Activated CD4-positive, alpha-beta T cell treated with anti-CD3 and anti-CD28 coated beads for 24 hours (primary cell): ENCODE results near the gene FBRSL1.
"Not testable (repeated sequence)": the region's sequence is repeated elsewhere in the genome, so short reads cannot be mapped to it uniquely, and the experiment has no call there.

Experiments used
- DNase-seq, 2 donors: peaks; one replicate each; pipeline ENCODE4 v3.0.0-alpha.2; 2020; ENCODE audit warnings: low read depth in 2 of 2

The FBRSL1 gene

DNA sequence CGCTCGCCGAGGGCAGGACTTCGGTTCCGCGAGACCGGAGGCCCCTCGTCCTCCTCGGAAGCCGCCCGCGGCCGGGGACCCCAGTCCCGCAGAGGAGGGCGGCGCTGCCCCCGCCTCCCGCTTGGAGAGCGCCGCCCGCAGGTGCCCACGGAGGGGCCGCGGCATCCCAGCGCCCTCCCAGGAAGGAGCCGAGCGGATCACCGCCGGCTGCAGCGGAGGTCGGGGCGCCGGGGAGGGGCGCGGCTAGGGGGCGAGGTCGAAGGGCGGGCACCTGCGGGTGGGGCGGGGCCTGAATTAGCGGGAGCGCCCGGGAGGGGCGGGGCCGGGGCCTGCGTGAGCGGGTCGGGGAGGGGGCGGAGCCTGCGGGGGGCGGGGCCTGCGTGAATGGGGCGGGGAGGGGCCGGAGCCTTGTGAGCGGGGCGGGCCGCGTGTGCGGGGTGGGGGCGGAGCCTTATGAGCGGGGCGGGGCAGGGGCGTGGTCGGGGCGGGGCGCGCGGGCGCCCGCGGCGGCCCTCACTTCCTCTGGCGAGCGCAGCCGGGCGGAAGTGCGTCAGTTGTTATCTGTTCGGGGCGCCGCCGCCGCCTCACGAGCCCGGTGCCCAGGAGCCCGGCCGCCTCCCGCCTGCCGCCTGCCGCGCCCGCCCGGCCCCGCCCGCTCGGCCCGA lies at the start of gene FBRSL1:
Gene FBRSL1, plus strand, starts transcription at position 550 of the 665 bp plus-strand sequence.
- peak; percentile 89 to 92 for DNase-seq

DNA sequence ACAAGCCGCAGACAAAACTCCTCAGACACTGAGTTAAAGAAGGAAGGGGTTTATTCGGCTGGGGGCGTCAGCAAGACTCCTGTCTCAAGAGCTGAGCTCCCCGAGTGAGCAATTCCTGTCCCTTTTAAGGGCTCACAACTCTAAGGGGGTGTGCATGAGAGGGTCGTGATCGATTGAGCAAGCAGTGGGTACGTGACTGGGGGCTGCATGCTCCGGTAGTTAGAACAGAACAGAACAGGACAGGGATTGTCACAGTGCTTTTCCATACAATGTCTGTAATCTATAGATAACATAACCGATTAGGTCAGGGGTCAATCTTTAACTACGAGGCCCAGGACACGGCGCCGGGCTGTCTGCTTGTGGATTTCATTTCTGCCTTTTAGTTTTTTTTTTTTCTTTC lies 49.5 kb upstream of the FBRSL1 start:
- DNase-seq: not testable (repeated sequence)

DNA sequence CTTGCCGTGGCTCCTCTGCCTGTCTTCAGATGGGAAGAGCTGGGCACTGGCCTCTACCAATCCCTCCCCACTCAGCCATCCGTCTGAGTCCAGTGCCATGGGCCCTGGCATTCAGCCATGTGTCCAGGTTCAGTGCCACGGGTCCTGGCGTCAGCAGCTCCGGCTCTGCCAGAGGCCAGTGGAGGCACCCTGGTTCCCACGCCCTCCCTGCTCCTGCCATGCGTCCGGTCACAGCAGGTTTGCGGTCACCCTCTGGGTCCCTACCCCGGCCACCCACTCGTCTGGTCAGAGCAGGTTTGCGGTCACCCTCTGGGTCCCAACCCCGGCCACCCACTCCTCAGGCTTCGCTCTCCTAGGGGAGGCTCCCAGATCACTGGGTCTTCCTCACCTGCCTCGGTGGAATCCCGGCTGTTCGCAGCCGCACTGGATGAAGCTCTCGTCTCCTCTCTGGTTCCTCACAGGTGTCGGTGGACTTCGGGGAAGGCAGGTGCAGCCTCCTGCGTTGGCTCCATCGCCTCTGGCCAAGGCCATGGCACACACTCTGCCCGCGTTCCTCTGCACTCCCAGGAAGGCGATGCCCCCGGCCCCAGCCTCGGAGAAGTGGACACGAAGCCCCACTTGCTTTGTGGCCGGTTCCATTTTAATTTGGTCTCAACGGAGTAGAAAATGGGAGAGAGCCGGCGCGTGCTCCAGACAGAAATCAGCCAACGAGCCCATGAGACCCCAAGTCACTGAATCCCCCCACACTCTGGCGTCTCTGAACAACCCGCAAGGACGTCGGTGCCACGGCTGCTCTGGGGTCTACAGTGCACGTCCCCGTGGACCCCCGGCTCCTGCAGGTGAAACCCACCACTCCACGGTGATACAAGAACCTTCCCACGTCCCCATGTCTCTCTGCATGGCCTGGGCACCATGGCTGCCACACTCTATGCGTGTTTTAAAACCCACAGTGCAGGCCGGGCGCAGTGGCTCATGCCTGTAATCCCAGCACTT lies 47.8 kb upstream of the FBRSL1 start:
- no peak for DNase-seq

DNA sequence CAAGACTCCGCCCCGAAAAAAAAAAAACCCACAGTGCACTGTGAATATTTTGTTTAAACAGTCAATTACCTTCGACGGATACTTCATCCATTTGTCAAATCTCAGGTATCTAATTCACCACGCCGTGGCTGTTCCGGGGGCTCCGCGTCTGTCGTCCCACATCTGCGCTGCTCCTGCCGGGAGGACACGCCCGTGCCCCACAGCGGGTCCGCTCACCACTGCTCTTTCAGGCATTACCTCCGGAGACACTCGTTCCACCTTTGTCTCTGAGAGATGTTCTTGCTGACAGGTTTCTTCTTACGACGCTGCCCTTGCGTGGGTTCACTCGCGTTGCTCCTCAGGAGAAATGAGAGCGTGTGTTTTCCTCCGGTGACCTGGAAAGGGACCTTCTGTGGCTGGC lies 46.9 kb upstream of the FBRSL1 start:
- no peak for DNase-seq

DNA sequence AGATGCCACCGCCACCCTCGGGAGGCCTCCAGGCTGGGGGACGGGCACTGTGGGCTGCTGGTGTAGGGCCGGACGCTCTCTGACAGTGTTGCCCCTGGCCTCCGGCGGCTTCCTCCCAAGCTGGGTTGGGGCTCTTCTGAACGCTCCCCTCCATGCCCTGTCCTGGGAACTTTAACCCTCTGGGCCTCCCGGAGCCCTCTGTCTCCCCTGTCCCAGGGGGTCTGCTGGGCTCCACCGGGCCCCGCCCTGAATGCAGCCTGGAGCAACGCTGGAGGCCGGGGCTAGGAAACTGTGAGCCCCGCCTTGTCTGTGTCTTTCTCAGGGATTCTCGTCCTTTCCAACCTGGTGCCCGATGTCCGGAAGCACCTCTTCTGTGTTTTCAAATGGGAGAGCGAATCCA lies 45.7 kb upstream of the FBRSL1 start:
- no peak for DNase-seq

DNA sequence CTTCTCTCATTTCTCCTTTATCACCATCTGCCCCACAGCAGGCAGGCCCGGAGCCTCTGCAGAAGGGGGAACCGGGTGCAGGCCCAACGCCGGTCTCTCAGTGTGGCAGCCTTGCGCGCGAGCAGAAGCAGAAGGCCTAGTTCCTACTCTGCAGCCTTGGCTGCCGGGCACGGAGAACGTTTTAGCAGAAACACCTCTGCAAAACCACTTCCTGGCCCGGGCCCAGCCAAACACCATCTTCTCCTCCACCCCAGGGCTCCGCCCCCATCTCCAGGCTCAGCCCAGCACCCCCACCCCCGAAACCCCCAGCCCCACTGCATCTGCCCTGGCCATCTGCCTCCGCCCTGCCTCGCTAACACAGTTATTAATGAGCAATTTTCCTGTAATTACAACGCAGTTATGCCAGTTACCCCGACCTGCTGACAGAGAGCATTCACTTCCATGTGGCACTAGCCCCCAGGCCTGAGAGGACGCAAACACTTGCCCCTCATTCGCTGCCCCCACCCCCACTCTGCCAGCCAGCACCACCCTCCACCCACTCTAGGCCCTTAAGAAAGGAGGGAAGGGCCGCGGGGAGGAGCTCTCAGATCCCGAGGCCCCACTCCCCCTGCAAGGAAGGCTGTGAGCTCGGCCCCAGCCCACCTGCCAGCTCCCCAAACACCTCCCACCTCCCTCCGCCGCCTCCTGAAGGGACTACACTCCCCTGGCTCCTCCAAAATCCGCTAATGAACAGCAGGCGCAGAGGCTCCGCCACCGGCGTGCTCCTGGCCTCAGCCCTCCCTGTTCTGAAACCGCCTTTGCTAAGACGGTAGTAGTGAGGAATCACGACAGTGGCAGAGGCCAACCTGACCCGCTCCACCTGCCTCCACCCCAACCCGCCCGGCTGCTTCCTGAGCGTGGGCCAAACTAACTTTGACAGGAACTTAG lies 44.7 kb upstream of the FBRSL1 start:
- DNase-seq: peak; percentile 70 to 76

DNA sequence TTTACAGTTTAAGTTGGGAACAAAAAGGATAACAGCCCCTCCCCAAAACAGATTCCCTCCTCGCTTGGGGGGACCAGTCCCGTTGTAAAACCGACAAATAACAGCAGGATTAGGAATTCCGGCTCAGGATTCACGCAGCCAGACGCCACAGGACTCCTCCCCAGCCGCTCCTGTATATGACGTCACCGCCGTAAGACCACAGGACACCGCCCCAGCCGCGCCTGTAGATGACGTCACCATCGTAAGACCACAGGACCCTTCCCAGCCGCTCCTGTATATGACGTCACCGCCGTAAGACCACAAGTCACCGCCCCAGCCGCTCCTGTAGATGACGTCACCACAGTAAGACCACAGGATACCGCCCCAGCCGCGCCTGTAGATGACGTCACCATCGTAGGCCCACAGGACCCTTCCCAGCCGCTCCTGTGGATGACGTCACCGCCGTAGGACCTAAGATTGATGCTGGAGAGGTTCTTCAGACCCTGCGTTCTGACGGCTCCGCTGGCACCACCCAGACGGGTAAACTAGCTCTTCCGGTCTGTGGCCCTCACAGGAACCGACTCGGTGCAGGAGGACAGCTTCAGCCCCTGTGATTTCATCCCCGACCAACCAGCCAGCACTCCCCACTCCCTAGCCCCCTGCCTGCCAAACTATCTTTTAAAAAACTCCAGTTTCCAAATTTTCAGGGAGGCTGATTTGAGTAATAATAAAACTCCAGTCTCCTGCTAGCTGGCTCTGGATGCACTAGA lies 43.9 kb upstream of the FBRSL1 start:
- DNase-seq: peak in 1 of 2 donors; percentile 31

DNA sequence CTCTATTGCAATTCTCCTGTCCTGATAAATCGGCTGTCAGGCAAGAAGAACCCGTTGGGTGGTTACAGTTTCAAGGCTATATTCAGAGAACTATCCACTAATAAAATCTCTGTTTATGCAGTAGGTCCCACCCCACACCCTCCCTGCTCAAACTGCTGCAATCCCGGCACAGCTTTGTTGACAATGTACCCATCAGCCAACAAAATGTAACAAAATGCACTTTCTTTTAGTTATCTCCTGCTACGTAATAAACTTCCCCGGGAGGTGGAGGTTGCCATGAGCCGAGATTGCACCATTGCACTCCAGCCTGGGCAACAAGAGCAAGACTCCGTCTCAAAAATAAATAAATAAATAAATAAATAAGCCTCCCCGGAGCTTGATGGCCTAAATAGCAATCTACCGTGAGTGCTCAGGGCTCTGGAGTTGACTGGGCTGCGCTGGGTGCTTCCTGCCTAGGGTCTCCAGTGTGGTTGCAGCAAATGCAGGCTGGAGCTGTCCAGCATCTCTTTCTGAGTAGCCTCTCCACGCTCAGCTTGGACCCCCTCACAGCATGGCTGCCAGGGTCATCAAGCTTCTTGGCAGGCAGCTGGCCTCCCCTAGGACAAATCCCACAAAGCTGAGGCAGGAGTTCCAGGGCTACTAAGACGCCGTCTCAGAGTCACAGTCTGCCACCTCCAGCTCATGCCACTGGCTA lies 43.2 kb upstream of the FBRSL1 start:
- DNase-seq: no peak

DNA sequence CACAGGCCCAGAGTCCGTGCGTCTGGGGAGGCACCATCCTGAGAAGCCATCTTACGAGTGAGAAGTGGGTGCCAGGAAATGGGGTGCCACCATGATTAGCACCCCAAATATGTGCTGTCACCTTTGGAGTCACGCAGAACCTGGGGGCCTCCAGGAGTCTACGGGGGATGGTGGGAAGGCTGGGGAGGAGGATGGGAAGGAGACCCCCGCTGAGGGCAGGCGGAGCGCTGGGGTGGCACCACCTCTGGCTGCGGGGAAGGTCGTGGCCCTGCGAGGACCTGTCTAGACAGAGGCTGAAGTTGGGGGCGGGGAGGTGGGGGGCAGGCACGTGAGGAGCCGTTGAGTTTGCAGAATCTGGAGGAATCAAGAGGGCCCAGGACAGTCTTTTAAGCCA lies 42.6 kb upstream of the FBRSL1 start:
- DNase-seq: no peak

DNA sequence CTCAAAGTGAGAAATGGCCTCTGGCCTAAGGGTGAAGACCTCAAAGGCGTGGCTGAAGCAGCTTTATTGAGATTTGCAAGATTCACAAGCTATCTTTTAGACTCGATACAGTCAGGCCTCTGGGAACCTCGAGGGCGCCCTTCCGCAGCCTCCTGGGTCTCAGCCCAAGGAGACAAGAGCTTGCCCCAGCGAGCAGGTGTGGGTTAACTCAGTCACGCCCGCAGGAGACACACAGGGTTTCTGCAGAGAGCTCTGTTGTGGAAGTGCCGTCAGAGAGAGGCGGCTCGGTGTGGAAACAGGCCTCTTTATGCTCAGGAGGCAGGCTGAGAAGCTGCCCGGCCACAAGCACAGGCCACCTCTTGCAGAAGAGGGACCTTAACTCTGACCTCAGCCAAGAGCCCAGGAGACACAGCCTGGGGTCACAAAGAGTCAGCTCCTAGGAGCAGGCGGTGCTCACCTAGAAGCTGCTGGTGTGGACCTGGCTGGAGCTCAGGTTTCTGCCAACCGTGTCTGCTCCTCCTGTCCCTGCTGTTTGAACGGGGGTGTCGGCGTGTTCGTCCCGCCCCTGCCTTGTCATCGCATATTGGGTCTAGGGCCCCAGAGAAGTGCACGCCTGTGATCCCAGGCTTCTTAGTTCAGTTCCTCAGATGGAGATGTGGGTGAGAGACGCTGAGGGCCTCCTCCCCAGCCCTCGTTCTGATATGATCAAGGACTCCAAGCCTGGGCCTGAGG lies 42.1 kb upstream of the FBRSL1 start:
- no peak for DNase-seq

DNA sequence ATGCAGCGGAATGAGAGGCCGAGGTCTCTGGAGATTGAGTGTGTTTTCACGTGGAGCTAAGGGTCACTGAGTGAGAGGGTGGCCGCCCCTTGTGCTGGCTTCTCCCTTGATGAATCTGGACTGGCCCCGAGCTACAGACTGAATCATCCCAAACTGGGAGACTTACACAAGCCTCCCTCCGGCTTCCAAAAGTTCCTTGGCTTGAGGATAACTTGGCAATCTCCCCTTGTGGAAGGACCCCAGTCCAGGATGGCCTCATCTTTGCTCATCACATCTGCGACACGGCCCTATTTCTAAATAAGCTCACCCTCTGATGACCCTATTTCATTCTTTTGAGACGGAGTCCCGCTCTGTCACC lies 41.5 kb upstream of the FBRSL1 start:
- no peak for DNase-seq

DNA sequence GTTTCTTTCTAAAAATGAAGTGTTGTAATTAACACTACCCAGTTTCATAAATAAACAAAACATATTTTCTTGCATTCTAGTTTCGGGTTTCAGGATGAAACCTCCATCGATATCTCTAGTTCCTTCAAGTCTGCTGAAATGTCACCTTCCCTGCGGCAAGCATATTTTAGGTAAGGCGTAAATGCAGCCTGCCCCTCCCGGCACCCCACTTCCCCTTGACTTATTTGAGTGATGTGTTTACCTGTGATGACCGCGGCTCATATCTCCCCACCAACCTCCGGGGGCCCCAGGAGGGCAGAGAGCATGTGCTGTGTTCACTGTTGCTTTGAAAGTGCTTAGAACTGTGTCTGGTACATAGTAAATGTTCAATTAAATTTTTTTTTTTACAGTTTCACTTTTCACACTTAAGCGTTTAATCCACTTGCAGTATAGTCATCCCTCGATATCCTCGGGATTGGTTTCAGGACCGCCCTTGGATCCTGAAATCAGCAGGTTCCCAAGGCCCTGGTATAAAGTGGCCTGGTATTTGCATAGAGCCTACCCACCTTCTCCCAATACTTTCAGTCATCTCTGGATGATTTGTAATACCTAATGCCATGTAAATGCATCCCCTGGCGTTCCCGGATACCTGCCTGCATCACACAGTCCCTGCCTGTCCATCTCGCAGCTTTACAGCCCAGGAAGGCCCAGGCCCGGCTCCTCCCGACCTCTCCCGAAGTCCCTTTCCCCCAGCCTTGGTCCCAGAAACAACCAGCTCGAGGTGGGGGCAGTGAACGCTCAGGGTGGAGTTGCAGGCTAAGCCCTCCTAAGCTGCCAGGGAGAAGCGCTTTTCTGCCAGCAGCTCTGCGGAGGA lies 40.2 kb upstream of the FBRSL1 start:
- DNase-seq: no peak

DNA sequence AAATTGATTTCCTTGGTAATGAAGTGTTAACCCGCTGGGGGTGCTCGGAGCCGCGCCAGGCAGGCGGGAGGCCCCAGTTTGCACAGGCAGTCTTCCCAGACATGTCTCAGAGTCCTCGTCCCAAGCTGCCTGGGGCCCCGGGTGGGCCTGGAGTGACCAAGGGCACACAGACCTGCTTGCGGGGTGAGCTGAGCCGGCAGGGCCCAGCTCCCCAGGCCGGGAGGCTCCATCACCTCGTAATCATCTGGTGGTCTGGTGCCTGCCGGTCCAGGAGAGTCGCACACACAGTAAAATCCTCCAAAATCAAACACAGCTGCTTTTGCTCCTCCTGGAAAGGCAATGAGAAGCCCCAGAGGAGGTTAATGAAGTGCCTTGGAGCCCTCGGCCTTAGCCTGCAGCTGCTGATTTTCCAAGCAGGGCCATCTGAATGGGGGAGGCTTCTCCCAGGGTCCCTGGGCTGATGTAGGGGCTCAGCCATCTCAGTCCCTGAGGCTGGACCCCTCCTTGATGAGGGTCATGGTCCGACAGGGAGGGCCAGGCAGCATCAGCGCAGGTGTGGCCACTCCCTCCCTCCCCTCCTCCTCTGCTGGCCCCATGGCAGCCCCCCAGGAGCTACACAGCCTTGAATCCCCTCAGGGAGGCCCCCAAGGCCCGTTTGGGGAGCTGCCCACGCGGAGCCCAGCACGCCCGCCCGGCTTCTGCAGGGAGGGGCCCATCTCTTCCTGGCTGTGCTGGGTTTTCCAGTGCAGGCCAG lies 39.4 kb upstream of the FBRSL1 start:
- no peak for DNase-seq

DNA sequence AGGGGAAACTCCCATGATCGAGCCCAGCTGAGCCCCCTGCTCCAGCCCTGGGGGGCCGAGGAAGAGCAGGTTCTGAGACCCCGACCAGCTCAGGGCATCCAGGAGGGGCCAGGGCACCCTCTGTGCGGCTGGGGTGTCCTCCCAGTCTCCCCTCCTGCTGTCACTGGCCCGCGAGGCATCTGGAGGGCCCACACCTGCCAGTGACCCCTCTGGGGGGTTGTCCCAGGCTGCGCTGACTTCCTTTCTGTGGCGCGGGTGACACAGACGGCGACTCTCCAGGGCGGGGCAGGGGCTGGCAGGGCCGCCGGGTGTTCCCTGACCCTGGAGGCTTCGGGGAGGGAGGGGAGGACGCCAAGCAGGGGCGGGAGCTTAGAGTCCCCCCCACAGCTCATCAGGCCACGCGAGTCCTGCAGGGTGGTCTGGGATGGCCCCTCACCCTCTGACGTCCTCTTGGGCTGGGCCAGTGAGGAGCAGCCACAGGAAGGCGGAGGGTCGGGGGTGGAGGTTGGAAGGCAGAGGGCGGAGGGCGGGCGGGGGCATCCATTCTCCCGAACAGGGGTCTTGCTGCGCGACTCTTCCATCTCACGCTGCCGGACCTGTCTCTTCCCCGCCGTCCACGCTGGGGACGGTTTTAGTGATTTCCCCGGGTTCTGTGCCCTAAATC lies 38.6 kb upstream of the FBRSL1 start:
- DNase-seq: no peak

DNA sequence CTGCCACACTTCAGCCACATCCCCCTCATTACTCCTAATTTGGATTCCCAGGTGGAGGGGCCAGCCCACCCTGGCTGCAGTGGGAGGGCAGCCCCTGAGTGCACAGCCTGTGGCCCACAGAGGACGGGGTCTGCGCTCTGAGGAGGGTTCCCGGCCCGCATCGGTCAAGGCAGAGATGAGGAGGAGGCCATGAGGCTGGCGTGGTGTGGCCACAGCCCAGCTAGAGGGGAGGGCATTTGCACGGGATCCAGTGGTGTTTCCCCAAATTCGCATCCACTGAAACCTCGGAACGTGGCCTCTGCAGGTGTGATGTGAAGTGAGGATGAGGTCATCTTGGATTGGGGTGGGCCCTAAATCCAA lies 38.1 kb upstream of the FBRSL1 start:
- no peak for DNase-seq

DNA sequence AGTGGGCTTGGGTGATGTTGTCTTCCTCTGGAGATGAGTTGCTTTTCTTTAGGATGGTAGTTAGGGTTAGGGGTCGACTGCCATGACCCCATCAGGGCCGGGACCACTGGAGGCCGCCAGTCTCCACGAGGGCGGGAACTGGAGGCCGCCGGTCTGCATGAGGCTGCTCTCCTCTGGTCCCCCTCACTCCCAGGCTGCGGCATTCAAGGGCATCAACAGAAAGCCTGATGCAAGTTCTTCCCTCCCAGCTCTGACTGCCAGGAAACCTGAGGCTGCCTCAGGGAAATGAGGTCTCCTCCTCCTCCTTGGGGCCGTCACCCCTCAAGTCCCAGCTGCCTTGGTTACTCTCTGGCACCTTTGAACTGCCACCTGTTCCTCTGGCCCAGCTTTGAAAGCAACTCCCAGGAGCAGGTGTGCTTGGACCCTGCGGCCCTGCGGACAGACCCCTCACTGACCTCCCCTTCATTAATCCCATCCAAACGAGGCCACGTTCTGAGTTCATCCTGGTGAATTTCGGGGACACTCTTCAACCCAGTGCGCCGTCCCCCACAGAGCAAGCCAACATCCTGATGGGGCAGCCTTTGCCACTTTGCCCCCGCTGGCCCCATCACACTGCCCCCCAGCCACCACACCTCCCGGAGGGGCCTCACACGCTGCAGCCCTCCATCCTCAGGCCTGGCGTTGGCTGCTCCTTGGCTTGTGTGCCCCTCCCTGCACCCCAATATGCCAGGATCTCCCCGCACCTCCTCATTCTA lies 37.2 kb upstream of the FBRSL1 start:
- no peak for DNase-seq
